GM23248 (cell line): ENCODE results near the gene IRF3.

Experiments
- EZH2 ChIP-seq: fragments of 200-600 bp; sonication (generic); IDR thresholded peaks from 2 replicates; pipeline ENCODE4 v1.6.1; 2018; ENCODE audit warnings: antibody characterized with exemption, mild to moderate bottlenecking; ENCODE audit not compliant: insufficient read depth, poor library complexity, severe bottlenecking
- EZH2phosphoT487 ChIP-seq: fragments of 200-600 bp; sonication (generic); IDR thresholded peaks from 2 replicates; pipeline ENCODE4 v1.6.1; 2018; ENCODE audit warnings: antibody characterized with exemption, moderate library complexity, mild to moderate bottlenecking, low read depth; ENCODE audit not compliant: insufficient read depth

GRCh38 chr19:49677901-49678674 lies 12.4 kb upstream of the IRF3 start:
- no peak for TF ChIP-seq EZH2phosphoT487
- TF ChIP-seq EZH2, result no peak
